Upper lobe of left lung (tissue), 6 donors: ENCODE measurements around the gene NOL6. TPM values are rescaled to one million over a fixed set of nuclear protein-coding genes. Genes with fewer than 3 reads are reported as not detected.

Source experiments
- ATAC-seq, 2 donors: fragments of 200-7000 bp; cut with Tn5 transposase; one replicate each; pipeline ENCODE4 v1.9.1; 2022; ENCODE audit warnings: mild to moderate bottlenecking in 2 of 2, moderate library complexity in 2 of 2; ENCODE audit not compliant: low FRiP score in 2 of 2
- DNase-seq, 2 donors: peaks; one replicate each; pipeline ENCODE4 v3.0.0-alpha.2; 2019 to 2020
- H3K27ac ChIP-seq, 4 donors: fragments of 200-600 bp; sonication (generic); one replicate each; pipeline ENCODE4 v1.5.1; 2016 to 2019
- H3K27me3 ChIP-seq, 4 donors: fragments of 200-600 bp; sonication (generic); one replicate each; pipeline ENCODE4 v1.5.1; 2017 to 2019
- H3K36me3 ChIP-seq, 4 donors: fragments of 200-600 bp; sonication (generic); one replicate each; pipeline ENCODE4 v1.5.1; 2016 to 2019
- H3K4me1 ChIP-seq, 4 donors: fragments of 200-600 bp; sonication (generic); one replicate each; pipeline ENCODE4 v1.5.1; 2018 to 2019
- H3K4me3 ChIP-seq, 4 donors: fragments of 200-600 bp; sonication (generic); one replicate each; pipeline ENCODE4 v1.5.1; 2017 to 2019; ENCODE audit warnings: mild to moderate bottlenecking in 2 of 4, moderate library complexity in 1 of 4
- H3K9me3 ChIP-seq, 4 donors: fragments of 200-600 bp; sonication (generic); one replicate each; pipeline ENCODE4 v1.5.1; 2018 to 2019
- EP300 ChIP-seq, 4 donors: sonication (generic); formaldehyde crosslinking; IDR thresholded peaks; one replicate each; pipeline ENCODE4 v1.5.1; 2017; ENCODE audit warnings: antibody characterized with exemption in 4 of 4, control low read depth in 2 of 4
- POLR2A ChIP-seq, 4 donors: fragments of 450-650 bp; IDR thresholded peaks; one replicate each; pipeline ENCODE4 v1.5.1; 2016 to 2017; ENCODE audit warnings: antibody characterized with exemption in 4 of 4, mild to moderate bottlenecking in 2 of 4
- POLR2AphosphoS5 ChIP-seq, 2 donors: sonication (generic); formaldehyde crosslinking; IDR thresholded peaks; one replicate each; pipeline ENCODE4 v1.5.1; 2017; ENCODE audit warnings: antibody characterized with exemption in 2 of 2
- WGBS, 2 donors: methylation state at CpG; one replicate each; pipeline ENCODE4 v1.1.5; 2017 to 2018; 5-methylcytosine and 5-hydroxymethylcytosine counted together
- total RNA-seq, 6 donors: library from RNA; depleted of rRNA in 4 of 6; stranded (reverse); fragments of >200 nt in 4 of 6; gene quantifications; one replicate each; pipeline versions ENCODE4 v1.1.0 to v1.2.1, GENCODE V29; 2016 to 2021
- TF ChIP-seq, protein P1 (sequence below), 6 experiments: fragments of 450-650 bp in 4 of 6; fragments of 200-600 bp in 2 of 6; sonication (generic) in 2 of 6; IDR thresholded peaks; one replicate each; pipeline ENCODE4 v1.5.1; 2016 to 2019; ENCODE audit warnings: antibody characterized with exemption in 6 of 6
- donor health status: DM: no; HTN: no; CAD: no; lungs with moderate emphysema.
- donor health status: DM: no; HTN: yes; CAD: no; lungs with severe emphysema.

NOL6 gene
- total RNA-seq, 6 donors from 2014 or later, result 17.8 to 47.6 (median 31.9) TPM

GRCh38 chr9:33480976-33481375 lies 7.3 kb upstream of the NOL6 start:
- Histone ChIP-seq H3K36me3 (no peaks in the 10 kb centered on the region), H3K4me1 (no peaks in the 10 kb centered on the region), H3K9me3 (no peaks in the 10 kb centered on the region), H3K27ac (no peak overlapping the region), H3K27me3 (no peaks in the 10 kb centered on the region), H3K4me3 (no peak overlapping the region)
- TF ChIP-seq, protein P1, sequence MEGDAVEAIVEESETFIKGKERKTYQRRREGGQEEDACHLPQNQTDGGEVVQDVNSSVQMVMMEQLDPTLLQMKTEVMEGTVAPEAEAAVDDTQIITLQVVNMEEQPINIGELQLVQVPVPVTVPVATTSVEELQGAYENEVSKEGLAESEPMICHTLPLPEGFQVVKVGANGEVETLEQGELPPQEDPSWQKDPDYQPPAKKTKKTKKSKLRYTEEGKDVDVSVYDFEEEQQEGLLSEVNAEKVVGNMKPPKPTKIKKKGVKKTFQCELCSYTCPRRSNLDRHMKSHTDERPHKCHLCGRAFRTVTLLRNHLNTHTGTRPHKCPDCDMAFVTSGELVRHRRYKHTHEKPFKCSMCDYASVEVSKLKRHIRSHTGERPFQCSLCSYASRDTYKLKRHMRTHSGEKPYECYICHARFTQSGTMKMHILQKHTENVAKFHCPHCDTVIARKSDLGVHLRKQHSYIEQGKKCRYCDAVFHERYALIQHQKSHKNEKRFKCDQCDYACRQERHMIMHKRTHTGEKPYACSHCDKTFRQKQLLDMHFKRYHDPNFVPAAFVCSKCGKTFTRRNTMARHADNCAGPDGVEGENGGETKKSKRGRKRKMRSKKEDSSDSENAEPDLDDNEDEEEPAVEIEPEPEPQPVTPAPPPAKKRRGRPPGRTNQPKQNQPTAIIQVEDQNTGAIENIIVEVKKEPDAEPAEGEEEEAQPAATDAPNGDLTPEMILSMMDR (IDR thresholded peaks at IDR 0.05), result no peak
- no peak for TF ChIP-seq POLR2AphosphoS5 (IDR thresholded peaks at IDR 0.05)
- no peak for TF ChIP-seq POLR2A (IDR thresholded peaks at IDR 0.05)
- TF ChIP-seq EP300 (IDR thresholded peaks at IDR 0.05), result no peak
- 92 to 97% methylated on average over 5 to 6 of the region's 6 CpGs for WGBS, 2 donors
- ATAC-seq (no peak), DNase-seq (no peak)

- Histone ChIP-seq H3K4me1 (no peaks in the 10 kb centered on the region), H3K4me3 (no peak overlapping the region), H3K27ac (no peak overlapping the region), H3K36me3 (no peaks in the 10 kb centered on the region), H3K9me3 (no peaks in the 10 kb centered on the region), H3K27me3 (no peaks in the 10 kb centered on the region)
- ATAC-seq (no peak), DNase-seq (no peak)
- TF ChIP-seq POLR2AphosphoS5 (IDR thresholded peaks at IDR 0.05), result no peak
- TF ChIP-seq, protein P1 (IDR thresholded peaks at IDR 0.05), result no peak
- no peak for TF ChIP-seq EP300 (IDR thresholded peaks at IDR 0.05)
- no peak for TF ChIP-seq POLR2A (IDR thresholded peaks at IDR 0.05)
- 79 to 83% methylated on average over 2 of the region's 2 CpGs for WGBS, 2 donors
These were observed 6.4 kb upstream of the NOL6 start for GRCh38 chr9:33480106-33480505.

DNA sequence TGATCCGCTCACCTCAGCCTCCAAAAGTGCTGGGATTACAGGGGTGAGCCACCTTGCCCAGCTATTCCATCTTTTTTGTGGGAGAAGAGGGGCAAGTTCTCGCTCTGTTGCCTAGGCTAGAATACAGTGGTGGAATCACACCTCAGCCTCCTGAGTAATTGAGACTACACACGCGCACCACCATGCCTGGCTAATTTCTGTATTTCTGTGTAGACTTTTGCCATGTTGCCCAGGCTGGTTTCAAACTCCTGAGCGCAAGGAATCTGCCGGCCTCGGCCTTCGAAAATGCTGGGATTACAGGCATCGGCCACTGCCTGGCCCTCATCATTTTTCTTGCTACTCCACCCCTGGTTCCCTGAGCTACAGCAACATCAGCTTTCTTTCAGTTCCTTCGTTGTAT lies 2.8 kb upstream of the NOL6 start:
- 91 to 95% methylated on average over 10 of the region's 10 CpGs for WGBS, 2 donors

GRCh38 chr9:33475357-33475756 lies 1.6 kb upstream of the NOL6 start:
- 94 to 100% methylated on average over 1 of the region's 1 CpG for WGBS, 2 donors

More for the DNA sequence above, 2.8 kb upstream of the NOL6 start:
- DNase-seq (no peak), ATAC-seq (no peak)
- no peaks in the 10 kb centered on the region for H3K27me3 ChIP-seq
- no peak overlapping the region for H3K27ac ChIP-seq
- H3K4me1 ChIP-seq, result peaks cover 17 to 24% (median 22%) of the 10 kb centered on the region in 4 donors
- H3K36me3 ChIP-seq, result peaks cover 0 to 8% (median 4%) of the 10 kb centered on the region in 4 donors
- no peak overlapping the region for H3K4me3 ChIP-seq
- H3K9me3 ChIP-seq, result no peaks in the 10 kb centered on the region
- no peak for TF ChIP-seq POLR2A (IDR thresholded peaks at IDR 0.05)
- no peak for TF ChIP-seq POLR2AphosphoS5 (IDR thresholded peaks at IDR 0.05)
- TF ChIP-seq, protein P1 (IDR thresholded peaks at IDR 0.05), result no peak
- TF ChIP-seq EP300 (IDR thresholded peaks at IDR 0.05), result no peak

More at GRCh38 chr9:33475357-33475756, 1.6 kb upstream of the NOL6 start:
- DNase-seq (no peak), ATAC-seq (no peak)
- no peak overlapping the region for H3K4me3 ChIP-seq
- no peaks in the 10 kb centered on the region for H3K27me3 ChIP-seq
- H3K4me1 ChIP-seq, result peaks cover 19 to 27% (median 22%) of the 10 kb centered on the region in 4 donors
- TF ChIP-seq EP300 (IDR thresholded peaks at IDR 0.05) (no peak), POLR2AphosphoS5 (IDR thresholded peaks at IDR 0.05) (no peak), POLR2A (IDR thresholded peaks at IDR 0.05) (no peak)
- TF ChIP-seq, protein P1 (IDR thresholded peaks at IDR 0.05), result no peak
- H3K27ac ChIP-seq, result no peak overlapping the region
- H3K9me3 ChIP-seq, result no peaks in the 10 kb centered on the region
- peaks cover 0 to 19% (median 13%) of the 10 kb centered on the region in 4 donors for H3K36me3 ChIP-seq
